Panc1 (cell line): Measurements from ENCODE around the gene PRAC1.
A peak's percentile ranks its signal among the peaks of the same experiment; 100 is the strongest.

Experiments used
- CTCF ChIP-seq: fragments of 450-650 bp; IDR thresholded peaks from 2 replicates; pipeline ENCODE4 v1.5.1; 2017; ENCODE audit warnings: mild to moderate bottlenecking
- POLR2AphosphoS5 ChIP-seq: IDR thresholded peaks from 2 replicates; pipeline ENCODE4 v1.6.1; 2012; ENCODE audit warnings: mild to moderate bottlenecking, low read depth, low read length, moderate library complexity
- REST ChIP-seq, 2 experiments: IDR thresholded peaks; 2 replicates each; pipeline ENCODE4 v1.6.1; 2011 to 2012; ENCODE audit warnings: low read depth in 2 of 2, control low read depth in 1 of 2, low read length in 1 of 2, mild to moderate bottlenecking in 1 of 2, moderate library complexity in 1 of 2; ENCODE audit not compliant: insufficient read depth in 1 of 2

- TF ChIP-seq CTCF, result peak; percentile 95
- TF ChIP-seq REST (IDR thresholded peaks at IDR 0.05; ENCODE audit: insufficient read depth in 1 of 2, low read depth in 2 of 2, low read length in 1 of 2), result no peak
- TF ChIP-seq POLR2AphosphoS5, result no peak
These were observed 2.1 kb upstream of the PRAC1 start for GRCh38 chr17:48724251-48725003.
